Measurements from ENCODE around the gene SELP. TPM values are rescaled to one million over a fixed set of nuclear protein-coding genes. Genes with fewer than 3 reads are reported as not detected.

Gene SELP
- total RNA-seq, 1 experiment from 2014 or later: 0.17 TPM

GRCh38 chr1:169676001-169676400 is 46.1 kb upstream of the SELP start:
- ATAC-seq: peak; percentile 43
- Mint-ChIP-seq H3K9me3 (peaks cover 8% of the 10 kb centered on the region), H3K36me3 (no peaks in the 10 kb centered on the region), H3K4me3 (no peak overlapping the region), H3K4me1 (peaks cover 17% of the 10 kb centered on the region), H3K27me3 (ENCODE audit: low read depth) (peaks cover 54% of the 10 kb centered on the region), H3K27ac (no peak overlapping the region)
- ChIA-PET CTCF (interaction anchor here (1.6 kb wide), 1 partner anchor 36 kb away, joined by 4 read pairs; no protein-coding TSS in a partner anchor), POLR2A (no interaction called here)
- no peak for DNase-seq (ENCODE audit: low spot score)
- TF ChIP-seq ZNF425 (CRISPR knock-in tag; conservative IDR thresholded peaks at IDR 0.05) (no peak), MXD4 (CRISPR knock-in tag; IDR thresholded peaks at IDR 0.05; ENCODE audit: borderline replicate concordance) (no peak), PREB (CRISPR knock-in tag; IDR thresholded peaks at IDR 0.05; ENCODE audit: borderline replicate concordance) (no peak), TEAD4 (CRISPR knock-in tag; IDR thresholded peaks at IDR 0.05) (no peak), JAZF1 (CRISPR knock-in tag; IDR thresholded peaks at IDR 0.05) (no peak), CTCF (IDR thresholded peaks at IDR 0.05) (no peak), NR2C2 (CRISPR knock-in tag; IDR thresholded peaks at IDR 0.05) (no peak), ZBTB43 (CRISPR knock-in tag; IDR thresholded peaks at IDR 0.05) (no peak), ZNF532 (CRISPR knock-in tag; IDR thresholded peaks at IDR 0.05; ENCODE audit: borderline replicate concordance) (no peak), HMGA2 (CRISPR knock-in tag; IDR thresholded peaks at IDR 0.05) (no peak), CREB1 (CRISPR knock-in tag; IDR thresholded peaks at IDR 0.05) (no peak)

GRCh38 chr1:169670836-169671235 is 40.9 kb upstream of the SELP start:
- Mint-ChIP-seq H3K27ac (no peak overlapping the region), H3K4me3 (no peak overlapping the region), H3K36me3 (no peaks in the 10 kb centered on the region), H3K27me3 (ENCODE audit: low read depth) (peaks cover 52% of the 10 kb centered on the region), H3K9me3 (peaks cover 23% of the 10 kb centered on the region), H3K4me1 (peaks cover 4% of the 10 kb centered on the region; the same call in 1 of the 2 replicates)
- ATAC-seq (no peak), DNase-seq (ENCODE audit: low spot score) (no peak)
- ChIA-PET CTCF (no interaction called here), POLR2A (no interaction called here)
- TF ChIP-seq RORB (CRISPR knock-in tag; IDR thresholded peaks at IDR 0.05) (no peak), GABPB1 (CRISPR knock-in tag; IDR thresholded peaks at IDR 0.05) (no peak), GTF2I (CRISPR knock-in tag; conservative IDR thresholded peaks at IDR 0.05) (no peak), ATF3 (CRISPR knock-in tag; conservative IDR thresholded peaks at IDR 0.05) (no peak), SMAD3 (CRISPR knock-in tag; IDR thresholded peaks at IDR 0.05; ENCODE audit: borderline replicate concordance) (no peak), ZNF281 (CRISPR knock-in tag; IDR thresholded peaks at IDR 0.05) (no peak), NR2C2 (CRISPR knock-in tag; IDR thresholded peaks at IDR 0.05) (no peak), E2F5 (CRISPR knock-in tag; IDR thresholded peaks at IDR 0.05) (no peak), FOXP1 (CRISPR knock-in tag; IDR thresholded peaks at IDR 0.05; ENCODE audit: borderline replicate concordance) (no peak), ZBTB21 (CRISPR knock-in tag; IDR thresholded peaks at IDR 0.05; ENCODE audit: borderline replicate concordance) (no peak), ZNF138 (CRISPR knock-in tag; conservative IDR thresholded peaks at IDR 0.05) (no peak)
